HG03558 (cell line): ENCODE data around the gene TMPRSS3.

ENCODE experiments used
- ATAC-seq: cut with Tn5 transposase; IDR thresholded peaks from one replicate; pipeline ENCODE4 v1.9.1; 2021; ENCODE audit warnings: moderate number of reproducible peaks; ENCODE audit not compliant: unreplicated experiment; ENCODE audit errors: extremely low read depth

Gene TMPRSS3

DNA sequence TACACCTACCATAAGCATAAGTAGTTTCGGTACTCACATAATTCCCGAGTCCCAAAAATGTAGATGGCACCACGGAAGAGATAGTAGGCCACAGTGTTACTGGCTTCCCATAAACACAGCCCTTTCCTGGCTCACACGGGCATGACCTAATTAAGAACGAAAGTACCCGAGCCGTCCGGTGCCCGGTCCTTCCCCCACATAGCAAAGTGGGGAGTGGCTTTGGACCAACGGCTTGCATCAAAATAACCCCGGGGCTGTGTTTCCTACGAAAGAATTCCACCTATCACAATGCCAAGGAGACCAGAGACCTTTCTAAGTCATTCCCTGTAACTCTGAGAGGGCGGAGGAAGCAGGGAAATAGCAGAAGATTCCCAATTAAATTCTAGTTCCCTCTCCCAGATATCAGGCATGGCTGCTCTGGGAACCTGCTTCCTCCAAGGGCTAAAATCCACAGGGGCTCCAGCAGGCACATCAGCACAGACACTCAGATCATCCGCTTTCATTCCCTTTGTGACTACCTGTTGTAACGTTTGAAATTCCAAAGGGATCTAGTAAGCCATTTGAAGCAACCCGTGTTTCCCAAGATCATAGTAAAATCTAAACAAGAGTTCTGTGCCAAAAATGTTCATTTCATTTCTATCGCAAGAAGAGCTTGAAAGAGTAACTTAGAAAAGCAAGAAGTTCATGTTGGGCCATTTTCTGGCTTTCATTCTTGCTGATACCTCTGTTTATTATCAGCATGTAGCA, at the start of gene TMPRSS3:
TMPRSS3 (minus strand) TSS at position 148 of the 747 bp plus-strand sequence. CDS start 635 bp downstream, outside the sequence.
- no peak for ATAC-seq

DNA sequence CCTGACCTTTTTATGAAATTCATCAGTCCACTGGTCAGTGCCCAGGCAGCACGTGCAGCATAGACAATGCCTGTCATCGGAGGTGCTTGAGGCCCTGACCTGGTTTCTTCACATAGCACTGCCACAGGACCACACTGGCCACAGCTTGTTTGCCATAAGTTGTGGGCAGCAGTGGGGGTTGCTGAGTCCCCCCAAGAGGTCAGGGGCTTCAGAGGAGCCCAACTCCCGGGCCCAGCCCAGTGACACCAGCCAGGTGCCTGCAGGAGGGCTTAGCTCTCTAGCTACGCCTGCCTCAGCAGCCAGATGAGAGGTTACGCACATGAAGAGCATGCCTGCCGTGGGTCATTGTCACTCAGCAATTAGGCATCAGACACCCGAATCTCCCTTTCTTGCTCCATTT, 49.5 kb upstream of the TMPRSS3 start:
- ATAC-seq, result no peak

DNA sequence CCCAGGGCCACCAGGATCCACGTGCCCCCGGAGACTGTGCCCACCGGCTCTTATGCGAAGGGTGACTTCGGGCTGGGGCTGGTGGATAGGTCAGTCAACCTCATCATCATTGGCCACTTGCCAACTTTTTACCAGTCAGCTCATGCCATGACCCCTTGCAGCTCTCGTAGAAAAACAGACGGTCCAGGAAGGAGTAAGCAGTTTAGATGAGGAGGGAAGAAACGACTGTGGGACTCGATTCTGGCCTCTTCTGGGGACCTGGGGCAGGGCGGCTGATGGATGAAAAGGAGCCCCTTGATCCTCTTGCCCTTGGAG, 48.9 kb upstream of the TMPRSS3 start:
- no peak for ATAC-seq

DNA sequence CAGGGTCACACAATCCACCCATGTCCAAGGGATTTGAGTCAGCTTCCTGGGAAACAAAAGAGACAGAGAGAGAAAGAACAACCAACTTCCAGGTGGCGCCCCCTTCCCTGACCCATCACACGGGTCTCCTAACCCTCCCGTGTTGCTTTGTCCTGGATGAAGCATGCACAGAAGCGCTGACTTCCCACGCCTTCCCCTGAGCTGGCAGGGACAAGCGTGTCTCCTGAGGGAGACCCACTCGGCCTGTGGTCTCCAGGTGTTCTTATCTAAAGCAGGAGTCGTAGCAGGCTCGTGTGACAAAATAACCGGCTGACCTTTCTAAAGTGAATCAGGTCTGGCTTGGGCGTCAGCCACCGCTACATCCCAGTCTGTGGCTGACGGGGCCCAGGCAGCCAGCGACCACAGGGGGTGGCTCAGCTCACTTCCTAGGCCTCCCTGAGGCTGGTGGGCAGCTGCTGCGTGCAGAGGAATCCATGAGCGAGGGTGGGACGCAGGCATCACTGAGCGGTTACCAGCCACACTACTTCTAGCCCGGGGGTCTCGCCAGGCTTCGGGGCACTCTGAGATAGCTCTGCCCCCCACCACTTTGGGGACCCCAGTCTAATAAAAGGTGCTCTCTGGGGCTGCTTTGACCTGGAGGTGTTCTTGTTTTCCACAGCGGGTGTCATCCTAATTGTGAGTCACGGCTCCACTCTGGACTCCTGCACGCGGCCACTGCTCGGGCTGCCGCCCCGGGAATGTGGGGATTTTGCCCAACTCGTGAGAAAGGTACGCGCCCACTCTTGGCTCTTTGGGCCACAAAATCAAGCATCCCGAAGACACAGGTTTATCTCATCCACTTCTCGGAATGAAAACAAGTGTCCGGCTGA, 48.3 kb upstream of the TMPRSS3 start:
- no peak for ATAC-seq

DNA sequence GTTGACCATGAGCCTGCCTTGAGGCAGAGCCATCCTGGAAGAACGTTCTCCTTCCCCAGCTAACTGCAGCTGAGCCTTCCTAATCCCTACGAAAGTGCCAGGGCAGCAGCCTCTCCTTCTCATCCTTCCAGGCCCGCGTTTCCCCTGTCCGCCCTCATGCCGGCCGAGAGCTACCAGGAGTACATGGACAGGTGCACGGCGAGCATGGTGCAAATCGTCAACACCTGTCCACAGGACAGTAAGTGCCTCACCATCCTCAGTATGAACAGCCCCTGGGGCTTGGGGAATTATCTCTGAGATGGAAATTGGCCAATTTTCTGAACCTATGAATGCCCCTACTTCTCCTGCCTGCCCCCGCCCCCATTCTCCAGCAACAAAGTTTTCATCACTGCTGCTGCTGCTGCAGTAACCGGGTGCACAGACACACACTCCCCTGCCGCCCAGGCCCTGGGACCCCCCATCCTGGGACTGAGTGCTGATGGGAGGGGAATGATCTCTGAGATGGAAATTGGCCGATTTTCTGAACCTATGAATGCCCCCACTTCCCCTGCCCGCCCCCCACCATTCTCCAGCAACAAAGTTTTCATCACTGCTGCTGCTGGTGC, 47.4 kb upstream of the TMPRSS3 start:
- ATAC-seq, result no peak

DNA sequence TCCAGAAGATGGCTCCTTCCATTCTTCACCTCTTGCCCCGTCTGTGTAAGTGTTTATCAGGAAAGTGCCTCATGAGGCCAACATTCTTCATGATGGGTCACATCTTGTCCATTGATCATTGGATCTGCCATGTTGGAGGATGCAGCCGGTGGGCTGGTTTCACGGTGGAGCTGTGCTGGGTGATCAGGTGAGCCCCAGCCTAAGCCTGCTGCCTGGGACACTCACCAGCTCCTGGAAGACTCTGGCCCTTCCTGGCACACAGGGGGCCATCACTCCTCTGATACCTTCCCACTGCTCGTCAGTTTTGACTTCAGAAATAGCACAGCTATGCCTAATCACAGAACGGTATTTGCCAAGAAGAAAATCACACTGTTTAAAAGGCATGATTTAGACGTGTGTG, 46.1 kb upstream of the TMPRSS3 start:
- no peak for ATAC-seq

DNA sequence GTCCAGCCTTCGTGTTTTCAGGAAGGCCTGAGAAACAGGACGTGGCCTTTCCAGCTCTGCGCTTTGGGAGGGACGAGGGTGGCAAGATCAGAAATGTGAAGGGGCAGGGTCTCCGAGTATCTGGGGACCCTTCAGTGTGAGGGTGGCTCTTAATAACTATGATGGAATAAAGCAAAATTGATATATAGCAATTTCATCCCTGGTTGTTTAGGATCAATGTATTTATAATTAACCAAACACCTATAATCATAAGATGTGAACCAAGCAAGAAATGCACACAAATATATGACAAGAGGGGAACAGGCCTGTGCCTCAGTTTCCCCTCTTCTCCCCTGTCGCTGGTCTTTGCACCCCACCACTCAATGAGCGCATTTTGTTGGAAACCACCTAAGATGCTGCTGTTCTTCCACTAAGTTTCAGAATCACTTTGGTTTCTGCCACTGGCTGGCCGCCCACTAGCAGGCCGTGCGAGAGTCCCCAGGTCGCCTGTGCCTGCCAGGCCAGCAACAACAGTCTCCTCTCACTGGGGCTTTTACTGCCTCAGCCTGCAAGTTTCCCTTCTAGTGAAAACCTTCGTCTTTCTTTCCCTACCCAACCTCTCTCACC, 44.4 kb upstream of the TMPRSS3 start:
- ATAC-seq, result no peak

DNA sequence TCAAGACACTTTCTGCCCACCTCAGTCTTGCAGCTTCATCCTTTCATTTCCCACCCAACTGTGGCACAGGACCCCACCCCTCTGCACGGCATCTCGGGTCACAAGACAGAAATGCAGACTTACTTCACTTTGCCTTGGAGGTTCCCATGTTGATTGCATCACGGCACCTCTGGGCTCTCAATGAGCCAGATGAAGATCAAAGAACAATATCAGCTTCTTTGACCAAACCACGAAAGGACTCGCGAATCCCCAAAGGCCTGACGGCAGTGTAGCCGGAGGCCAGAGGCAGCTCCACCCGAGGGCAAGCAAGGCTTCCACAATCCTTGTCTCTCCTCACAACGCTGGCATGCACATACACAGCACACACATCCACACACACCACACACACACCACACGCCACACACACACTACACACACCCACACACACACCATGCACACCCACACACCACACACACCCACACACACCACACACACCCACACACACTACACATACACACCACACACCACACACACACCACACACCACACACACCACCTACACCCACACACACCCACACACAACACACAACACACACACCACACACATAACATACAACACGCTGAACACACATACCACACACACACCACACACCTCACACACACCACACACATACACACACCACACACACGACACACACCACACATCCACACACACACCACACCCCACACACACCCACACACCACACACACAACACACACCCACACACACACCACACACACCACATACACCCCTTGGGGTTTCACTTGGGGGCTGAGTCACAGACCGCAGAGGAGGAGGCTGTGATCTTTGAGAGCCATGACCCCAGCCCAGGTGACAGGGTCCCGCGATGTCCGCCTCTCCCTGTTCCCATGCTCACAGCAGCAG, 43.7 kb upstream of the TMPRSS3 start:
- no peak for ATAC-seq

DNA sequence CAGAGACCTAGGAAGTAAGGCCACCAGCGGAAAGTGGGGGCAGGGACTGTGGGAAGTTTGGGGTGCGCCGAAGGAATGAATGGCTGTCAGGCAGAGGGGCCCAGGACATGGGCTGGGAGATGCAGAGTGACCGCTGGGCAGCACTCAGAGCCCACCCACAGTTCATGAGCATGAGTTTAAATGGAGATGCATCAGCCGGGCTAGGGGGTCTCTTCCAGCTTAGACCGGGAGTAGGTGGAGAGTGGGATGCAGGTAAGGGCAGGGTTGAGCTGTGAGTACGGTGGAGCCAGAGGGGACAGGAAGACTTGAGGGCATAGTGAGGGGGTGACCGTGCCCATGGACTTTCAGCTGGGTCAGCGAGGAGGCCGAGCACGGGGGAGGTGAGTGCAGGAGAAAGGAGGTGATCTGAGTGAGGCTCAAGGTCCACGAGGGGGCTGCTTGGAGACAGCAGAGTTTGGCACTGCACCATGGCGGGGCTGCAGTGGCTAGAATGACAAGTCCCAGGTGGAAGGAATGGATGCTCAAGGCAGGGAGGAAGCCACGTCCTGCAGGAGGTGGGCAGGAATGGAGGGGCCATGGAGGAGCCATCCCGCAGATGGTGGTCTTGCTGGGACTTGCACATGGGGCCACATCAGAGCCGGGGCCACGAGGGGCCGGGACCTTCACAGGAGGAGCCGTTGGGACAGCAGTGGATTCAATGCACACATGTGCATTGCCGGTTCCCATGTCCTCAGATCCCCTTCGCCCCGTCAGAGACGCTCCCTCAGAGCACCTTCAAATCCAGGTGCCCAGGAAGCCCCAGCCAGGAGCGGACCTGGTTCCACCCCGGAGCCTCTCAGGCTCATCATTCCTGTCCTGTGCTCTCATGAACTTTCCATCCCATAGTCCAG, 42.7 kb upstream of the TMPRSS3 start:
- ATAC-seq, result no peak

DNA sequence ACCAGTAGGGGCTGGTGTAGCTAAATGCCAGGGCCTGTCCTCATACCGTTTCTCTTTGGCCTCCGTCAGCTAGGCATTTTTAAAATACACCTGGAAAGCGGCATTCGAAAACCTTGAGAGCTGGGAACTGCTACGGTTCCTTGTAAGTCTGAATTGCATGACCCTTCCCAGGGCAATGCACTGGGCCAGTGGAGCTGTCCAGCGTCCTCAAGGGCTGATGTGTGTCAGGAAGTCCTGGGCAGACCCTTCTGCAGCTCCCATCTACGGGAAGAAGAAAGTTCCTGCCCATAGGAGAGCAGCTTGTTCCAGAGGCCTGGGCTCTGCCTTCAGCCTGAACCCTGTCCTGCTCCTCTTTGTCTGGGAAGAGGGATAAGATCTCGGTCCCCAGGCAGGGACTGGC, 41.9 kb upstream of the TMPRSS3 start:
- ATAC-seq, result no peak

DNA sequence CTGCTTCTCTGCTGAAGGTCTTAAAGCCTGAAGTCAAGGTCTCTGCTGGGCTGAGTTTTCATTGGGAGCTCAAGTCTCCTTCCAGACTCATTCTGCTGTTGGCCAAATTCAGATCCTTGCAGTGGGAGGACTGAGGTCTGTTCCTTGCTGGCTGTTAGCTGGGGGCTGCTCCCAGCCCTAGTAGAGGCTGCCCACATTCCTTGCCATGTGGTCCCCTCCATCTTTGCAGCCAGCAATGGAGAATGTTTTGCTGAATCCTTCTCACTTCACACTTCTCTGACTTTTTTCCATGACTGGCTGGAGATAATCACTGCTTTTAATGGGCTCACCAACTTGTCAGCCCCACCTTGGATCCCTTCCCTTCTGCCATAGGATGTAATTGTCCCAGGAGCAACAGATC, 41.1 kb upstream of the TMPRSS3 start:
- ATAC-seq, result no peak

DNA sequence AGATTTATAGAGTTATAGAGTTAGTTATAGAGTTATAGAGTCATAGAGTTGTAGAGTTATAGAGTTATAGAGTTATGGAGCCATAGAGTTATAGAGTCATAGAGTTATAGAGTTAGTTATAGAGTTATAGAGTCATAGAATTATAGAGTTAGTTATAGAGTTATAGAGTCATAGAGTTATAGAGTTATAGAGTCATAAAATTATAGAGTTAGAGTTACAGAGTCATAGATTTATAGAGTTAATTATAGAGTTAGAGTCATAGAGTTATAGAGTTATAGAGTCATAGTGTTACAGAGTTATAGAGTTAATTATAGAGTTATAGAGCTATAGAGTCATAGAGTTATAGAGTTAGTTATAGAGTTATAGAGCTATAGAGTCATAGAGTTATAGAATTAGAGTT, 40.0 kb upstream of the TMPRSS3 start:
- no peak for ATAC-seq

DNA sequence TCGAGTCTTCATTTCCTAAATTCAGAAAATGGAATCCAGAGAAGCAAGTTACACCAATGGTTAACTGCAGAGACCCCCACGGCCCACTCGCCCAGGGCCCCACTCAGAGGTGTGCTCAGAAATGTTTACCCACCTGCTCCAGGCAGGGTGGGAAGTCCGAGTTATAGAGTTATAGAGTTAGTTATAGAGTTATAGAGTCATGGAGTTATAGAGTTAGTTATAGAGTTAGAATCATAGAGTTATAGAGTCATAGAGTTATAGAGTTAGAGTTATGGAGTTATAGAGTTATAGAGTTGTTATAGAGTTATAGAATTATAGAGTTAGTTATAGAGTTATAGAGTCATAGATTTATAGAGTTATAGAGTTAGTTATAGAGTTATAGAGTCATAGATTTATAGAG, 39.5 kb upstream of the TMPRSS3 start:
- no peak for ATAC-seq

DNA sequence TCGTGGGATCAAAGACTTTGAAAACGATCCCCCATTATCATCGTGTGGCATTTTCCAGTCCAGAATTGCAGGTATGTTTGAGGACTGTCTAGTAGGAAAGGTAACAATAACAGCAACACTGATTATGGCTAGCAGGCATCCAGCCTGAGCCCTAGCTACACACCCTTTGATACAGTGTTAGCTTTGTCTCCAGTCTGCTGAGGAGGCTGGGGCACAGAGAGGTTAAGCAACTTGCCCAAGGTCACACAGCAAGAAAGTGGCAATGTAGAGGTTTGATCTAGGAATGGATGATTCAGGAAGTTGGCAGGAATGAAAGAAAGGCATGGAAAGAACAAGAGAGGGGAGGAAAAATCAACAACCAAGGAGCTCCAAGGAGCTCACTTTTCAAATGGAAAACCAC, 39.0 kb upstream of the TMPRSS3 start:
- no peak for ATAC-seq

DNA sequence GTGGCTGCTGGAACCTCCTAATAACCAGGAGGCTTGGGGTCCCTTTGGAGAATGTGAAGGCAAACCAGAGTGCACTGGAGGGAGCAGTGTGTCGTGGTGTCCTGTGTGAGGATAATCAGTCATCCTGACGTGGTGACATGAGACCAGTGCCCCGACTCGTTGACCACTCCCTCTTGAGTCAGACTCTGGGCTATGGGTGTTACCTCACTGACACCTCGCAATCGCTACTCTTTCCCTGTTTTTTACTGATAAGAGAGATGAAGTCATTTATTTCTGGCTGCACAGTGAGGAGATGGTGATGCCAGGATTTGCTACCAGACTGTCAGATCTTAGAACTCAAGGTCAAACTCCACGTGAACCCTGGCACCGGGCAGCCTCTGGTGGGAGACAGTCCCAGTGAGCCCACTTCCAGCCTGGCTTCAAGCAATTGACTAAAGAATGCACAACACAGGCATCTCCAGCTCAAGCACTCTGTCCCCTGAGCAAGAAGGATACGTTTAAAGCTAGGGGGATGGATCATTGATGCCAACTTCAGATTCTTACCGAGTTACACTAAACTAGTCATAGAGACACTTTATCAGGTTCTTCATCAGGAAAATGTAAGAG, 38.2 kb upstream of the TMPRSS3 start:
- no peak for ATAC-seq

DNA sequence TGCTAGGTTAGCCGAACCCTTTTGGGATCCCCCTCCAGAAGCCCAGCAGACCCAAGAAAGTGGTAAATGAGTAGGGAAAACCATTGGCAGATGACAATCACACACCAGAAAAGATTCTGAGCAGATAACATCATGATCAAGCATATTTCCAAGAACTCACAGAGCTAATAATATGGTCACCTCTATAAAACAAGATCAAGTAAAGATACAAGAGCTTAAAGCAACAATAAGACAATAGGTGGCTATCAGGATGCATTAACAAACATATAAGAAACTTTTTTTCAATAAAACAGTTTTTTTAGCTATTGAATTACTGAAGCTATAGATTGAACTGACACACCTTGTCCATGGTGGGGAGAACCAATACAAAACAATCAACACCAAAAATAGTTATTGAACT, 36.8 kb upstream of the TMPRSS3 start:
- no peak for ATAC-seq

DNA sequence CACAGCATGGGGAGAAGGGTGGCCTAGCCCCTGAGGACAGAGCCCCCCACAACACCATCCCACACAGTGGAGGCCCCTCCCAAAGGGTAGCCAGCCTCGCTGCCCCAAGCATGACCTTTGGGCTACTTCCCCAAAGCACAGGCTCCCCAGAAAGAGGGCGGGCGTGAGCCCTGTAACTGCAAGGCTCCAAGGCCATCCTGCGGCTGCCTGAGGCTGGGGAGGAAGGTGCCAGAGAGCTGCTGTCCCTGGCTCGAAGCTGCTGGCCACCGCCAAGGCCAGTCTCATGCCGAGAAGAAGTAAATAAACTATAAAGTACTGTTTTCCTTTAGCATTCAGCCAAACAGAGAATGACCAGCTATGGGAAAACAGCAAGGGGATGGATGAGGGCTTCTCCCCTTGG, 35.3 kb upstream of the TMPRSS3 start:
- no peak for ATAC-seq

DNA sequence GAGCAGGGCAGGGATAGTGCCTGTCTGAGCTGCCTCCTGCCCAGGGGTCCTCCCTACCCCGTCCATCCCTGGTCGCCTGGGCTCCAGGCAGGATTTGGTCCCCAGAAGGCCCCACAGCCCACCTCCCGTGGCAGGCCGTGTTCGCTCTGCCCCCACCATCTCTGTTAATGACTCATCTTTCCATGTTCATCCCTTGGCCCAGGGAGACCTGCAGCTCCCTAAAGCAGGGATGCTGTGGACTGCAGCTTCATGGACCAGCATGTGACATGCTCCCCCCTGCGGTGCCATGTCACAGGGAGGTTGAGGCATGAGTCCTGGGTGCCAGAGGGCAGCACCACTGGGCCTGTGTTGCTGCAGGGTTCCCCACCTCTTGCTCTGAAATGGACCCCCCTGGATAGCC, 34.7 kb upstream of the TMPRSS3 start:
- no peak for ATAC-seq

DNA sequence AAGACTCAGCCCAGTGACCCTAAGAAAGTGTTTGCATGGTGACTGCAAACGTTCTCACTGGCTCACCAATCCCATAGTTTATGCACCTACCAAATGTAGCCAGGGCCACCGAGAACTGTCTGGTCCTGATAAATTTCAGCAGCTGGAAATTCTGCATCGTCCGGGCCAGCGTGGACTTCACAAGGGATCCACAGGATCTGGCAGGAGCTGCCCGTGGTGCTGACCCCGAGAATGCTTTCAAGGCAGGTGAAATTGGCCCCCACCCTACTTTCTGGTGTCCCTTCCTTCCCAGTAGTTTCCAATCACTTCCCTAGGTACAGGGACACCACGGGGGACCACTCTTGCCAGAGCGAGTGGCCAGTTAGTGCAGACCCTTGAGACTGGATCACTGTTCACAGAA, 34.0 kb upstream of the TMPRSS3 start:
- ATAC-seq, result no peak
